ENCODE results near the gene SH3TC1. TPM values are rescaled to one million over a fixed set of nuclear protein-coding genes. Genes with fewer than 3 reads are reported as not detected.

The SH3TC1 gene
- polyA plus RNA-seq, 1 donor (not counting 4 experiments of a cell fraction or from before 2014, with no cell fraction given), result 12.3 TPM

DNA sequence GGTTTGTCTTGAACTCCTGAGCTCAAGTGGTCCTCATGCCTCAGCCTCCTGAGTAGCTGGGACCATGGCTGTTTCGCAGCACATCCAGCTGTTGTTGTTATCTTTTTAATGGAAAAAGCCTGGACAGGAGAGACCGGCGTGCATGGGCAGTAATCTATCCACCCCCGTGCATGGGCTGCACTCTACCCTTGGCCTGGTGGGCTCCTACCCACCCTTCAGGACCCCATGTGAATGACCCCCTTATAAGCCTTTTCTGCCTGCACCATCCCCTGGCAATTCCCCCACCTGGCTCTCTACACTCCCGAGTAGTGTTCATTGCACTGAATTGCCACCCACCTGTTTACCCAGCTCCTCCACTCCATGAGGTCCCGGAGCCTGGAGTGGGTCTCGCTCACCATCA lies 51.5 kb downstream of the SH3TC1 start:
- dilution Hi-C loops (cut with MboI; ENCODE audit: extremely low pct_ligation_motif_present, low sequenced_read_pairs), result loop anchor here (25.0 kb wide), 1 partner anchor 162 kb away; no protein-coding TSS in a partner anchor
- Histone ChIP-seq H4K20me1 (ENCODE audit: control insufficient read depth, extremely low read depth, insufficient read depth, low read length) (no peaks in the 10 kb centered on the region), H3K4me2 (ENCODE audit: control insufficient read depth, extremely low read depth, insufficient read depth, low read depth, low read length) (no peak overlapping the region), H3K79me2 (ENCODE audit: control insufficient read depth, insufficient read depth, low read length) (no peaks in the 10 kb centered on the region), H3K4me3 (ENCODE audit: control insufficient read depth in 2 of 3, extremely low read depth in 1 of 3, insufficient read depth in 2 of 3, low read depth in 1 of 3, low read length in 3 of 3) (no peak overlapping the region), H3K9me1 (ENCODE audit: control insufficient read depth, extremely low read depth, insufficient read depth, low read length) (no peaks in the 10 kb centered on the region), H3K9ac (ENCODE audit: control insufficient read depth, extremely low read depth, insufficient read depth, low read length) (no peak overlapping the region), H3K27me3 (ENCODE audit: control insufficient read depth, extremely low read depth, insufficient read depth, low read length) (peaks cover 3% of the 10 kb centered on the region), H3K4me1 (ENCODE audit: control insufficient read depth, extremely low read depth, insufficient read depth, low read length) (peaks cover 6% of the 10 kb centered on the region), H3K27ac (ENCODE audit: control insufficient read depth, insufficient read depth, low read length) (no peak overlapping the region), H2AFZ (ENCODE audit: control insufficient read depth, low read length) (no peak overlapping the region), H3K9me3 (ENCODE audit: control insufficient read depth, low read depth, low read length) (no peaks in the 10 kb centered on the region), H3K36me3 (ENCODE audit: control insufficient read depth in 2 of 2, extremely low read depth in 1 of 2, insufficient read depth in 2 of 2, low read length in 2 of 2) (no peaks in the 10 kb centered on the region)
- FAIRE-seq, result no peak
- no peak for TF ChIP-seq EZH2 (IDR thresholded peaks at IDR 0.05; ENCODE audit: low read length)
- TF ChIP-seq, protein P1, sequence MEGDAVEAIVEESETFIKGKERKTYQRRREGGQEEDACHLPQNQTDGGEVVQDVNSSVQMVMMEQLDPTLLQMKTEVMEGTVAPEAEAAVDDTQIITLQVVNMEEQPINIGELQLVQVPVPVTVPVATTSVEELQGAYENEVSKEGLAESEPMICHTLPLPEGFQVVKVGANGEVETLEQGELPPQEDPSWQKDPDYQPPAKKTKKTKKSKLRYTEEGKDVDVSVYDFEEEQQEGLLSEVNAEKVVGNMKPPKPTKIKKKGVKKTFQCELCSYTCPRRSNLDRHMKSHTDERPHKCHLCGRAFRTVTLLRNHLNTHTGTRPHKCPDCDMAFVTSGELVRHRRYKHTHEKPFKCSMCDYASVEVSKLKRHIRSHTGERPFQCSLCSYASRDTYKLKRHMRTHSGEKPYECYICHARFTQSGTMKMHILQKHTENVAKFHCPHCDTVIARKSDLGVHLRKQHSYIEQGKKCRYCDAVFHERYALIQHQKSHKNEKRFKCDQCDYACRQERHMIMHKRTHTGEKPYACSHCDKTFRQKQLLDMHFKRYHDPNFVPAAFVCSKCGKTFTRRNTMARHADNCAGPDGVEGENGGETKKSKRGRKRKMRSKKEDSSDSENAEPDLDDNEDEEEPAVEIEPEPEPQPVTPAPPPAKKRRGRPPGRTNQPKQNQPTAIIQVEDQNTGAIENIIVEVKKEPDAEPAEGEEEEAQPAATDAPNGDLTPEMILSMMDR (optimal IDR thresholded peaks at IDR 0.05 in 1 of 3, IDR thresholded peaks at IDR 0.05 in 1 of 3, conservative IDR thresholded peaks at IDR 0.05 in 1 of 3; ENCODE audit: extremely low read depth in 1 of 3, insufficient read depth in 2 of 3, low read length in 3 of 3), result no peak
- DNase-seq (ENCODE audit: low read depth, low spot score), result no peak

DNA sequence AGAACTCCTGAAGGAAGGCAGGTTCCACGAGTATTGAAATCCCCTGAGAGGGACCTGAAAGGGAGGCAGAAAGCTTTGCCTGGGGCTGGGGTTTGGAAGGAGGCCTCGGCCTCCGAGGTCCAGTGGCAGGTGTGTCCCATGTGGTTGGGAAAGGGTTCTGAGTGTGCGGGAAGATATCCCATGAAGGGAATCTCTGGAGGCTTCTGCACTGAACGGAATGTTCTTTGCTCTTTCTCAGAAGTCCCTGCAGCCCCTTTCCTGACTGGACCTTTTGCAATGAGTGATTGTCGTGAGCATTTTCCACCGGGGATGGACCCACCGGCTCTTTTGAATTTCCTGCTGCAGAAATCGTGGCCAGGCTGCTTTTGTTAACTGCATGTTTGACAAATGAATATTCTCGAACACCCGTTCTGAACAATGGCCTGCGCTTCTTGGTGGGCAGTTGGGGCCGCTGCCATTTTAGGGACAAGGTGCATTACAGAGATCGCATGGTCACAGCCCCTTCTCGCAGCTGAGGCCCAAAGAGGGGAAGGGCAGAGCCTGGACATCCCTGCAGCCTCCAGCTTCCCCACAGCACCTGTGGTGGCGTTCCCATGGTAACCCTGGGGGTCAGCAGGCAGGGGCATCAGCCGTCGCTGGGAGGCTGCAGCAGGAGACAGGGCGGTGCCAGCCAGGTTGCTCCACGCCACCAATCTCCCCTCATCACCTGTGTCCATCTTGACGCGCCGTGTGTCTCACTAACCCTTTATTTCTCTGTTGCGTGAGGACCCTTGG lies 52.2 kb downstream of the SH3TC1 start:
- no peak overlapping the region for H3K27ac ChIP-seq (ENCODE audit: control insufficient read depth, insufficient read depth, low read length)
- peaks cover 3% of the 10 kb centered on the region for H3K27me3 ChIP-seq (ENCODE audit: control insufficient read depth, extremely low read depth, insufficient read depth, low read length)
- no peak overlapping the region for H3K4me3 ChIP-seq (ENCODE audit: control insufficient read depth in 2 of 3, extremely low read depth in 1 of 3, insufficient read depth in 2 of 3, low read depth in 1 of 3, low read length in 3 of 3)
- TF ChIP-seq, protein P1 (optimal IDR thresholded peaks at IDR 0.05 in 1 of 3, IDR thresholded peaks at IDR 0.05 in 1 of 3, conservative IDR thresholded peaks at IDR 0.05 in 1 of 3; ENCODE audit: extremely low read depth in 1 of 3, insufficient read depth in 2 of 3, low read length in 3 of 3), result no peak
- no peak for TF ChIP-seq EZH2 (IDR thresholded peaks at IDR 0.05; ENCODE audit: low read length)
- H4K20me1 ChIP-seq (ENCODE audit: control insufficient read depth, extremely low read depth, insufficient read depth, low read length), result no peaks in the 10 kb centered on the region
- no peaks in the 10 kb centered on the region for H3K9me1 ChIP-seq (ENCODE audit: control insufficient read depth, extremely low read depth, insufficient read depth, low read length)
- H3K4me2 ChIP-seq (ENCODE audit: control insufficient read depth, extremely low read depth, insufficient read depth, low read depth, low read length), result no peak overlapping the region
- H3K9ac ChIP-seq (ENCODE audit: control insufficient read depth, extremely low read depth, insufficient read depth, low read length), result no peak overlapping the region
- H3K9me3 ChIP-seq (ENCODE audit: control insufficient read depth, low read depth, low read length), result no peaks in the 10 kb centered on the region
- dilution Hi-C loops (cut with MboI; ENCODE audit: extremely low pct_ligation_motif_present, low sequenced_read_pairs), result loop anchor here (25.0 kb wide), 1 partner anchor 161 kb away; no protein-coding TSS in a partner anchor
- H3K4me1 ChIP-seq (ENCODE audit: control insufficient read depth, extremely low read depth, insufficient read depth, low read length), result peaks cover 6% of the 10 kb centered on the region
- FAIRE-seq (no peak), DNase-seq (ENCODE audit: low read depth, low spot score) (no peak)
- H3K79me2 ChIP-seq (ENCODE audit: control insufficient read depth, insufficient read depth, low read length), result no peaks in the 10 kb centered on the region
- H3K36me3 ChIP-seq (ENCODE audit: control insufficient read depth in 2 of 2, extremely low read depth in 1 of 2, insufficient read depth in 2 of 2, low read length in 2 of 2), result no peaks in the 10 kb centered on the region
- no peak overlapping the region for H2AFZ ChIP-seq (ENCODE audit: control insufficient read depth, low read length)

Data from keratinocyte (primary cell).